ENCODE data around the gene XAGE2.

DNA sequence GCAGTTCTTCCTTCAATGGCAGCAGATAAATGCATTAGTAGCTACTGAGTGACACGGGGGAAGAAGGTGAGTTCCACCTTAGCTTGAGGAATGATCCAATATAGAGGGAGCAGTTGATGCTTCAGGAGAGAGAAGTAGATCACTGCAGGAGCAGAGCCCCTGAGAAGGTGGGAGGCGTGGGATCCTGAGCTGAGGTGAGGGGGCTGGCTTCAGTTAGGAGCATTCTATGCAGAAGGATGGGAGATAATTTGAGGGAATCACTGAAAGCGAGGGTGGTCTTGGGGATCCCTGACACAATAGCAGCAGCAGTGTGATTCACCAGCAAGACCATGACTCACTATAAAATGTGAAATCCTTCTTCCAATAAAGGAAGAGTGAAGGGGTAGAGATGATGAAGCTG, 48.0 kb downstream of the XAGE2 start:
- TF ChIP-seq POLR2A (IDR thresholded peaks at IDR 0.05; ENCODE audit: low read depth) (no peak), POLR2AphosphoS5 (IDR thresholded peaks at IDR 0.05) (no peak)
